ENCODE results near the gene LRRC59.
A peak's percentile ranks its signal among the peaks of the same experiment; 100 is the strongest.

The LRRC59 gene

DNA sequence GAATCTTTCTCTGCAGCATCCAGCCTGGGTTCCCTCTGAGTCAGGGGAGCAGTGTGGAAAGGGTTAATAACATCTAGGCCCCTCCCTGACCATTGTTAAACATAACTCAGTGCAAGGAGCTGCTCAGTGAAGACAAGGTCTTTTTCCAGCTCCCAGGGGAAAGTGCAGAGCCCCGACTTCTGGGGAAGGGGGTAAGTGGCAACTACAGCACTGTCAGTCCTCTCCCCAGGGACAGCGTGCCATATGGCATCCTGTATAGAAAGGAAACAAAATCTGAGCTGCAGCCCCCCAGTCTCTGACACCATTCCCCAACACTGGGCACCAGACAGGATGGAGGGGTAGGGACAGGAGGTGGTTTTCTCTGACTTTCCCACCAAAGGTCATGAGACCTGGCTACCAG lies 32.2 kb downstream of the LRRC59 start:
- H3K4me3 ChIP-seq (replicated peaks; ENCODE audit: low read depth, low read length), result no peak overlapping the region
- TF ChIP-seq, protein P1, sequence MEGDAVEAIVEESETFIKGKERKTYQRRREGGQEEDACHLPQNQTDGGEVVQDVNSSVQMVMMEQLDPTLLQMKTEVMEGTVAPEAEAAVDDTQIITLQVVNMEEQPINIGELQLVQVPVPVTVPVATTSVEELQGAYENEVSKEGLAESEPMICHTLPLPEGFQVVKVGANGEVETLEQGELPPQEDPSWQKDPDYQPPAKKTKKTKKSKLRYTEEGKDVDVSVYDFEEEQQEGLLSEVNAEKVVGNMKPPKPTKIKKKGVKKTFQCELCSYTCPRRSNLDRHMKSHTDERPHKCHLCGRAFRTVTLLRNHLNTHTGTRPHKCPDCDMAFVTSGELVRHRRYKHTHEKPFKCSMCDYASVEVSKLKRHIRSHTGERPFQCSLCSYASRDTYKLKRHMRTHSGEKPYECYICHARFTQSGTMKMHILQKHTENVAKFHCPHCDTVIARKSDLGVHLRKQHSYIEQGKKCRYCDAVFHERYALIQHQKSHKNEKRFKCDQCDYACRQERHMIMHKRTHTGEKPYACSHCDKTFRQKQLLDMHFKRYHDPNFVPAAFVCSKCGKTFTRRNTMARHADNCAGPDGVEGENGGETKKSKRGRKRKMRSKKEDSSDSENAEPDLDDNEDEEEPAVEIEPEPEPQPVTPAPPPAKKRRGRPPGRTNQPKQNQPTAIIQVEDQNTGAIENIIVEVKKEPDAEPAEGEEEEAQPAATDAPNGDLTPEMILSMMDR (IDR thresholded peaks at IDR 0.05; ENCODE audit: low read length, missing control alignments), result no peak
- DNase-seq (ENCODE audit: low read depth), result no peak

DNA sequence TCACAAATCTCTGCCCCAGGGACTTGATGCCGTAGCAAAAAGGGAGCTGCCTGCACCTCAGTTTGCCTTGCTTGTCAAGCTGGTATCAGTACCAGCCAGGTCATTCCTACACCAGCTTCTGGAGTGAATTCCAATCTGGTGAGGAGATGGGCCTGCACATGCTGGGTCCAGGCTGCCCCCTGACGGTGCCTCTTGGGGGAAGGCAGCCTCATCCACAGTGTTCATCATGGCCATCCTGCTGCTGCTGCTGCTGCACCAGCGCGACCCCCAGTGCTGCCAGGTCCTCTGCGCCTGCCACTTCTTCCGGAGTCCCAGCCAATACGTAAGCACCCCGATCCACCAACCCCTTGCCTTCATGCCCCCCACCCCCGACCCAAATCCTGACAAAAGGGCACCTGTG lies 32.6 kb downstream of the LRRC59 start:
- TF ChIP-seq, protein P1 (IDR thresholded peaks at IDR 0.05; ENCODE audit: low read length, missing control alignments), result no peak
- peak; percentile 41 for DNase-seq (ENCODE audit: low read depth)
- no peak overlapping the region for H3K4me3 ChIP-seq (replicated peaks; ENCODE audit: low read depth, low read length)

DNA sequence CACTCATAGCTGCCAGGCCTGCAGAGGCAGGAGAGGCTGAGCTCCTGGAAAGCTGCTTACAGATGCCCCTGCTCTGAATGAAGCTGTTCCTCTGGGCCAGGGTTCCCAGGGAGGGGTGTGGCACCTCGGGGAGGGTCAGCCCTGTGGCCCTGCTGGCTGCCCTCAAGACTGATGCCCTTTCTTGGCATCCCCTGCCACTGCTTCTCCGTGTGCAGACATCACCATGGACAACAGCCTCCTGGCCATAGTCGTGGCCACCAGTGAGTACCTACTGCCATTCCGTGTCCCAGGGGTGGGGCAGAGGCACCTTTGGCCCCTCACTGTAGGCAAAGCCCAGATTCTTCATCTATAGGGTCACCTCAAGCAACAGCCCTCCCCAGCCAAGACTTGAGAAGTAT lies 33.3 kb downstream of the LRRC59 start:
- no peak for DNase-seq (ENCODE audit: low read depth)
- TF ChIP-seq, protein P1 (IDR thresholded peaks at IDR 0.05; ENCODE audit: low read length, missing control alignments), result no peak
- no peak overlapping the region for H3K4me3 ChIP-seq (replicated peaks; ENCODE audit: low read depth, low read length)

DNA sequence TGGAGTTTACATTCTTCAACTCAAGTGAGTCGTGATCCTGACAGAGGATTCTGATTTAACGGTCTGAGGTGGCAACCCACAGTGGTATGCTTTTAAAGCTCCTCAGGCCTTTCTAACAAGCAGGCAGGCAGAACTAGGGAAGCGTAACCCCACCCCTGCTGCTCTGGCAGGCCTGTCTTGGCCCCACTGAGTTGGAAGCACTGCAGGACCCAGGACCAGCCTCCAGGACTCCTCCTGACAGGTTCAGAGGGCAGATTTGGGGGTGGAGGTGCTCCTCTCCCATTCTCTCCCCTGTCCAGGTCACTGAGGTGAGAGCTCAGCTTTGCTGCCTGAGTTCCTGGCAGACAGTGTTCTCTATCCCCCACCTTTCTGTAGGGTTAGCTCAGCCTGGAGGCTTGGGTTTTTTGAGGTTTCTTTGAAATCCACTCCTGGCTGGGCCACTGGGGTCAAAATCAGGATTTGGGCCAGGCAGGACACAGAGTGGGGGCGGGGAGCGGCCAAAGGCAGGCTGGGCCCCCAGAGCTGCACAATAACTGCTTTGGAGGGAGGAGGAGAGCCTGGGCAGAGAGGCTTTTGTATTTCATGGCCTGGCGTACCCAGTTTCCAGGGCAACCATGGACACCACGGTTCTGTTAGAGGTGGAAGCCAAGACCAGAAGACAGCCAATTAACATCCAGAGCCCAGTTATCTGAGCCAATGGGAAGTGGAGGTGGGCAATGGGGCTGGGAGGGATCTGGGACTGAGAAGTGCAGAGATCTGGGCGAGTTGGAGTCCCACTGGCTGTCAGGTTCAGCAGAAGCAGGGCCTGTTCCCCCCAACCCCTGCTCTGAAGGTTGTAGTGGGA lies 33.9 kb downstream of the LRRC59 start:
- TF ChIP-seq, protein P1 (IDR thresholded peaks at IDR 0.05; ENCODE audit: low read length, missing control alignments), result no peak
- H3K4me3 ChIP-seq (replicated peaks; ENCODE audit: low read depth, low read length), result no peak overlapping the region
- peak; percentile 55 for DNase-seq (ENCODE audit: low read depth)

DNA sequence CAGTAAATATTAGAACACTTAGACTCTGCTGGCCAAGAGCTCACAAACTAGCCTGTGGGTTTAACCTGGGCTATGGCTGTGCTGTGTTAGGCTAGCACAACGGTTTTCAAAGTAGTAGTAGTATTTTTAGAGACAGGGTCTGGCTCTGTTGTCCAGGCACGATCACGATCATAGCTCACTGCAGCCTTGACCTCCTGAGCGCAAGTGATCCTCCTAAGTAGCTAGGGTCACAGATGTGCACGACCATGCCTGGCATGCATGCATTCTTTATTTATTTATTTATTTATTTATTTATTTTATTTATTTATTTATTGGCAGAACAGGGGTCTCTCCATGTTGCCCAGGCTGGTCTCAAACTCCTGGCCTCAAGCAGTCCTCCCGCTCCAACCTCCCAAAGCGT lies 34.7 kb downstream of the LRRC59 start:
- TF ChIP-seq, protein P1 (IDR thresholded peaks at IDR 0.05; ENCODE audit: low read length, missing control alignments), result no peak
- DNase-seq (ENCODE audit: low read depth), result no peak
- H3K4me3 ChIP-seq (replicated peaks; ENCODE audit: low read depth, low read length), result no peak overlapping the region

DNA sequence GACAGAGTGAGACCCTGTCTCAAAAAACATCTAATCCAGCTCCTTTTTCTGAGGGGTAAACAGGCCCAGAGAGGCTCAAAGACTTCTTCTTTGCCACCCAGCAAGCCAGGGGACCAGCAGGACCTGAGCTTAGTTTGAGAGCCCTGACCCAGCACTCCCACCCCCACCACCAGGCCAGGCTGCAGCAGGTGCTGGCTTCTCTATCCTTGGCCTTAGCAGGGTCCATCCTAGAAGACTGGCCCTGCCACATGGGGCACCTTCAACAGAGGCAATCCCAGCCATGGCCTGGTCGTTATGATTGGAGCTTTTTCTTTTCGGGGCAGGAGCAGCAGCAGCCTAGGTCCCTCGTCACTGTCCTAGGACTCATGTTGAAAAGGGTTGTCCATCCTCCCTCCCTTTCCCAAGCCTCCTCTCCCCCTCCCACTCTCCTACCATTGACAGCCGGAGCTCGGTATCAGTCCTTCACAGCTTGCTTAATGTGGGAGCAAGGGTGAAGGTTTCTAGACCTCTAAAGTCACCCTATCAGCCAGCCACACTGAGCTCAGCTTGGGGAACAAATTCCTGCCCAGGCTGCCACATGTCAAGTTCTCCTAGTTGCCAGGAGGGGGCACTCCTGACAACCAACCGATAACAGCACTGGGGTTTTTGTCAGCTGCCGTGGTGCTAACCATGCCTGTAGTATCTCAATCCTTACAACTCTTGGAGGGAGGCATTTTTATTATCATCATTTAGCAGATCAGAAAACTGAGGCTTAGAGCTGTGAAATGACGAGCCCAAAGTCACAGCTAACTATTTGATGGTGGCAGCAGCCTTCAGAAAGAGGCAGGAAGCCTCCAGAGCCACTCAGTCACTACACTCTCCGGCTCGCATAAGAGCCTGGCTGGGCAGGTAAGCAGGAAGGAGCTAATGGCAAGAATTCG lies 35.5 kb downstream of the LRRC59 start:
- TF ChIP-seq, protein P1 (IDR thresholded peaks at IDR 0.05; ENCODE audit: low read length, missing control alignments), result peak; percentile 86
- DNase-seq (ENCODE audit: low read depth), result peak; percentile 82
- H3K4me3 ChIP-seq (replicated peaks; ENCODE audit: low read depth, low read length), result no peak overlapping the region

Data from fibroblast of pulmonary artery (primary cell).